Kasumi-1 (cell line): ENCODE data around the gene SUSD5.
"Not testable (repeated sequence)": the region's sequence is repeated elsewhere in the genome, so short reads cannot be mapped to it uniquely, and the experiment has no call there.

Source experiments
- DNase-seq, 2 experiments: peaks; one replicate each; lab custom pipeline; 2025; lab: John Stamatoyannopoulos, UW

The SUSD5 gene

DNA sequence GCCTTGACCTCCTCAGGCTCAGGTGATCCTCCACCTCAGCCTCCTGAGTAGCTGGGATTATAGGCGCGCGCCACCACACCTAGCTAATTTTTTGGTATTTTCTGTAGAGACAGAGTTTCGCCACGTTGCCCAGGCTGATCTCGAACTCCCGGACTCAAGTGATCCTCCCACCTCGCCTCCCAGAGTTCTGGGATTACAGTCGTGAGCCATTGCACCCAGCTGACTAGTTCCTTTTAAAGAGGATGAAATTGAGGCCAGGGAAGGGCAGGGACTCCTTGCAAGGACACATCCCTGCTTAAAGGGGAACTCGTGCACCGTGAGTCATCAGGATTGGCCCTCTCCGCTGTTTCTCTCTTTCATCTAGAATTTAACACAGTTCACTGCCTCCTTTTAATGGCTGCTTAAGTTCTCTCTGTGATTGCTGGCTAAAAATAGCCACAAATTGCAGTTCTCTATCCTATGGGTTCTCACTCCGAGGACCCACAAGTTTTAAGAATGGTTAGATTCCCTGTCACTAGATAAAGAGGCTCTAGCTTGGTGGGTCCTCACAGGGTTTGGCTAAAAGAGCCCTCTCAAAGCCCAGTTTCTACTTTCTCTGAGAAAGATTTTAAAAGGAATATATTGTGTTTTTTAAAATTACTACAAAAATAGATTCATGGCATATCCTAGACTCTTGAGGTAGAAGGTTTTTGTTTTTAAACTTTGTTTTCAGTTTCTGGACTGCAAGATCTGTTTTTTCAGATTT, 103.4 kb downstream of the SUSD5 start:
- peak; percentile 90 to 91 for DNase-seq

- DNase-seq, result no peak
These were observed 104.0 kb downstream of the SUSD5 start for GRCh38 chr3:33114622-33115023.

- DNase-seq, result peak; percentile 92
These were observed 104.6 kb downstream of the SUSD5 start, which contains the start of gene CRTAP for GRCh38 chr3:33113772-33114621. Gene CRTAP (plus strand): TSS chr3:33114014. CDS start chr3:33114078, 64 bp downstream.

DNA sequence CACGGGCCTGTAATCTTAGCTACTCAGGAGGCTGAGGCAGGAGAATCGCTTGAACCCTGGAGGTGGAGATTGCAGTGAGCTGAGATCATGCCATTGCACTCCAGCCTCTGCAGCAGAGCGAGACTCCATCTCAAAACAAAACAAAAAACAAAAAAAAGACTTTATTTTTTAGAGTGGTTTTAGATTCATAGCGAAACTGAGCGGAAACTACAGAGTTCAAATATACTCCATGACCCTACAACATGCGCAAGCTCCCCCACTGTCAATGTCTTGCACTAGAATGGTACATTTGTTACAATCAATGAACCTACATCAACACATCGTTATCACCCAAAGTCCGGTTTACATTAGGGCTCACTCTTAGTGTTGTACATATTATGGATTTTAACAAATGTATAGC, 107.0 kb downstream of the SUSD5 start:
- no peak for DNase-seq

GRCh38 chr3:33106854-33107253, 111.8 kb downstream of the SUSD5 start:
- not testable (repeated sequence) for DNase-seq

- DNase-seq, result no peak
These were observed 113.2 kb downstream of the SUSD5 start for GRCh38 chr3:33105341-33105948.

GRCh38 chr3:33104803-33105202, 113.8 kb downstream of the SUSD5 start:
- no peak for DNase-seq

GRCh38 chr3:33103480-33103879, 115.1 kb downstream of the SUSD5 start:
- no peak for DNase-seq

- no peak for DNase-seq
These were observed 115.6 kb downstream of the SUSD5 start for GRCh38 chr3:33103034-33103433.

DNA sequence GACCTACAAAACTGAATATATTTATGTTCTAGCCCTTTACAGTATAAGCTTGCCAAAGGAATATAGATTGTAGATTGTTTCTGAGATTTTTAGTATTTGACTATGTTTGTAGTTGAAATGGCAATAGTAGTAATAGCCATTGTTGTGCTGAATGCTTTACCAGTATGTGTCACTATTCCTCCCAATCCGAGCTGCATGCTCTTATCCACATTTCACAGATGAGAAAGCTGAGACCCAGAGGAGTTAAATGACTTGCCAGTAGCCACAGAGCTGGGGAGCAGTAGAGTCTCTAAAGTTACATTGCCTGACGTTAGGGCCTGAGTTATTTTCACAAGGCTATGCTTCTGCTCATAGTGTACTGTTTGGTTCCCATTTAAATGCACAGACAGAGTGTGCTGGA, 118.4 kb downstream of the SUSD5 start:
- DNase-seq, result no peak
